Measurements from ENCODE around the gene PTGIS. TPM values are rescaled to one million over a fixed set of nuclear protein-coding genes. Genes with fewer than 3 reads are reported as not detected.
A peak's percentile ranks its signal among the peaks of the same experiment; 100 is the strongest.

Gene PTGIS
- total RNA-seq, 4 donors from 2014 or later: 4.4 to 41.2 (median 16.2) TPM

- Histone ChIP-seq H3K4me1 (no peaks in the 10 kb centered on the region), H3K36me3 (no peaks in the 10 kb centered on the region), H3K27ac (no peak overlapping the region), H3K9me3 (no peaks in the 10 kb centered on the region), H3K27me3 (no peaks in the 10 kb centered on the region), H3K4me3 (replicated peaks in 1 of 3) (no peak overlapping the region)
- no peak for TF ChIP-seq POLR2A (IDR thresholded peaks at IDR 0.05)
- TF ChIP-seq, protein P1, sequence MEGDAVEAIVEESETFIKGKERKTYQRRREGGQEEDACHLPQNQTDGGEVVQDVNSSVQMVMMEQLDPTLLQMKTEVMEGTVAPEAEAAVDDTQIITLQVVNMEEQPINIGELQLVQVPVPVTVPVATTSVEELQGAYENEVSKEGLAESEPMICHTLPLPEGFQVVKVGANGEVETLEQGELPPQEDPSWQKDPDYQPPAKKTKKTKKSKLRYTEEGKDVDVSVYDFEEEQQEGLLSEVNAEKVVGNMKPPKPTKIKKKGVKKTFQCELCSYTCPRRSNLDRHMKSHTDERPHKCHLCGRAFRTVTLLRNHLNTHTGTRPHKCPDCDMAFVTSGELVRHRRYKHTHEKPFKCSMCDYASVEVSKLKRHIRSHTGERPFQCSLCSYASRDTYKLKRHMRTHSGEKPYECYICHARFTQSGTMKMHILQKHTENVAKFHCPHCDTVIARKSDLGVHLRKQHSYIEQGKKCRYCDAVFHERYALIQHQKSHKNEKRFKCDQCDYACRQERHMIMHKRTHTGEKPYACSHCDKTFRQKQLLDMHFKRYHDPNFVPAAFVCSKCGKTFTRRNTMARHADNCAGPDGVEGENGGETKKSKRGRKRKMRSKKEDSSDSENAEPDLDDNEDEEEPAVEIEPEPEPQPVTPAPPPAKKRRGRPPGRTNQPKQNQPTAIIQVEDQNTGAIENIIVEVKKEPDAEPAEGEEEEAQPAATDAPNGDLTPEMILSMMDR (IDR thresholded peaks at IDR 0.05): no peak
- intact Hi-C loops (cut with DNase I): no loop called here
- DNase-seq: no peak
- 86 to 97% methylated on average over 11 of the region's 11 CpGs for WGBS, 2 donors
Observed at GRCh38 chr20:49513009-49513408, 54.9 kb downstream of the PTGIS start.

GRCh38 chr20:49511788-49512525 is 56.0 kb downstream of the PTGIS start:
- TF ChIP-seq POLR2A (IDR thresholded peaks at IDR 0.05): no peak
- TF ChIP-seq, protein P1 (IDR thresholded peaks at IDR 0.05): no peak
- intact Hi-C loops (cut with DNase I): no loop called here
- no peaks in the 10 kb centered on the region for H3K9me3 ChIP-seq
- 90 to 91% methylated on average over 2 of the region's 2 CpGs for WGBS, 2 donors
- no peak overlapping the region for H3K4me3 ChIP-seq (replicated peaks in 1 of 3)
- no peaks in the 10 kb centered on the region for H3K27me3 ChIP-seq
- DNase-seq: no peak
- no peaks in the 10 kb centered on the region for H3K4me1 ChIP-seq
- H3K27ac ChIP-seq: no peak overlapping the region
- no peaks in the 10 kb centered on the region for H3K36me3 ChIP-seq

DNA sequence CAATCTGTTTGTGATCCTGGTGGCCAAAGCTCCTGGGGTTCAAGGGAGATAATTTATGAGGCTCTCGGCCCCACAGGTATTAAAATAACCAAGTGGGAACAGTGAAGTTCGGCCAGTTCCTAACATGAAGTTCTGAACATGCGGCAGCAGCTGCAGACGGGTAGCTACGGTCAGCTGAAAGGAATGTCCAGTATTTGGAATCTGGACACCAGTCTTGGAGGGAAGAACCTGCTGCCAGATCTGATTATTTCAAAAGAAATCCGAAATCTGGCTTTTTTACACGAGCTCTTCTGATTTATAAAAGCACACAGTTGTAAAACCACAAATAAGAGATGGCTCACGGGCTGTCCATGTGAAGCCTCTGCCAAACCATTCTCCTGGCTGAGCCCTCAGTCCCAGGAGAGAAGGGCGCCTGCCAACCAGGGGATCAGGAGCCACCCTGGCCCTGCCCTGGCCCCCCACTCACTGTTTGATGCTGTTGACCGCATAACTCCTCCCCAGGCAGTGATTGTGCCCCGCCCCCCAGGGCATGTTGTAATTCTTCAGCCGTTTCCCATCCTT is 57.3 kb downstream of the PTGIS start:
- Histone ChIP-seq H3K9me3 (no peaks in the 10 kb centered on the region), H3K36me3 (no peaks in the 10 kb centered on the region), H3K4me3 (replicated peaks in 1 of 3) (no peak overlapping the region), H3K27me3 (no peaks in the 10 kb centered on the region), H3K4me1 (no peaks in the 10 kb centered on the region), H3K27ac (no peak overlapping the region)
- intact Hi-C loops (cut with DNase I): no loop called here
- DNase-seq: peak in 1 of 2 donors; percentile 5
- TF ChIP-seq, protein P1 (IDR thresholded peaks at IDR 0.05): no peak
- TF ChIP-seq POLR2A (IDR thresholded peaks at IDR 0.05): no peak
- 71 to 74% methylated on average over 12 of the region's 12 CpGs for WGBS, 2 donors

- Histone ChIP-seq H3K4me3 (replicated peaks in 1 of 3) (no peak overlapping the region), H3K27ac (no peak overlapping the region), H3K9me3 (no peaks in the 10 kb centered on the region), H3K27me3 (no peaks in the 10 kb centered on the region), H3K36me3 (no peaks in the 10 kb centered on the region), H3K4me1 (no peaks in the 10 kb centered on the region)
- intact Hi-C loops (cut with DNase I): loop anchor here (5.0 kb wide), 1 partner anchor 171 kb away; no protein-coding TSS in a partner anchor
- WGBS, 2 donors: 52 to 60% methylated on average over 12 to 14 of the region's 14 CpGs
- no peak for TF ChIP-seq POLR2A (IDR thresholded peaks at IDR 0.05)
- TF ChIP-seq, protein P1 (IDR thresholded peaks at IDR 0.05): peak in 5 of 6 experiments; percentile 29 to 53 (median 45)
- DNase-seq: no peak
Observed at GRCh38 chr20:49508435-49509199, 59.3 kb downstream of the PTGIS start.

Data from thyroid gland (tissue), 4 donors.